ENCODE data around the gene MS4A14. TPM values are rescaled to one million over a fixed set of nuclear protein-coding genes. Genes with fewer than 3 reads are reported as not detected.

Gene MS4A14
- total and polyA plus RNA-seq, 4 donors: 0.88 to 8.6 (median 2.9) TPM

- Histone ChIP-seq H3K9me3 (ENCODE audit: control insufficient read depth in 4 of 4, insufficient read depth in 3 of 4, low read length in 3 of 4) (no peaks in the 10 kb centered on the region), H3K9ac (ENCODE audit: insufficient read depth in 1 of 2, low read length in 2 of 2) (no peak overlapping the region), H3K27me3 (ENCODE audit: control insufficient read depth in 3 of 3, insufficient read depth in 3 of 3, low read length in 2 of 3) (no peaks in the 10 kb centered on the region), H3K4me1 (ENCODE audit: control insufficient read depth in 5 of 5, insufficient read depth in 5 of 5, low read length in 5 of 5) (no peaks in the 10 kb centered on the region), H3K27ac (ENCODE audit: low read depth in 1 of 2, low read length in 1 of 2) (peak overlapping the region in 1 of 2 donors; percentile 24), H3K36me3 (ENCODE audit: control insufficient read depth in 4 of 4, insufficient read depth in 4 of 4, low read length in 4 of 4) (no peaks in the 10 kb centered on the region), H3K4me3 (no peak overlapping the region)
- 8 to 9% methylated on average over 1 of the region's 1 CpG for WGBS, 2 donors
- ATAC-seq (ENCODE audit: insufficient read depth, low FRiP score) (no peak), DNase-seq (no peak)
- no peak for TF ChIP-seq CTCF (IDR thresholded peaks at IDR 0.05; ENCODE audit: control extremely low read depth, extremely low read depth)
These were observed 540 bp downstream of the MS4A14 start for GRCh38 chr11:60396799-60397198.

GRCh38 chr11:60420015-60420414 lies 23.8 kb downstream of the MS4A14 start:
- Histone ChIP-seq H3K27me3 (ENCODE audit: control insufficient read depth in 3 of 3, insufficient read depth in 3 of 3, low read length in 2 of 3) (no peaks in the 10 kb centered on the region), H3K27ac (ENCODE audit: low read depth in 1 of 2, low read length in 1 of 2) (no peak overlapping the region), H3K4me3 (no peak overlapping the region), H3K36me3 (ENCODE audit: control insufficient read depth in 4 of 4, insufficient read depth in 4 of 4, low read length in 4 of 4) (no peaks in the 10 kb centered on the region), H3K9ac (ENCODE audit: insufficient read depth in 1 of 2, low read length in 2 of 2) (no peak overlapping the region), H3K9me3 (ENCODE audit: control insufficient read depth in 4 of 4, insufficient read depth in 3 of 4, low read length in 3 of 4) (peaks cover 0 to 5% (median under 1%) of the 10 kb centered on the region in 4 donors), H3K4me1 (ENCODE audit: control insufficient read depth in 5 of 5, insufficient read depth in 5 of 5, low read length in 5 of 5) (no peaks in the 10 kb centered on the region)
- DNase-seq (no peak), ATAC-seq (ENCODE audit: insufficient read depth, low FRiP score) (no peak)
- no peak for TF ChIP-seq CTCF (IDR thresholded peaks at IDR 0.05; ENCODE audit: control extremely low read depth, extremely low read depth)
- 20 to 41% methylated on average over 2 of the region's 2 CpGs for WGBS, 2 donors

- H3K4me1 ChIP-seq (ENCODE audit: control insufficient read depth in 5 of 5, insufficient read depth in 5 of 5, low read length in 5 of 5): no peaks in the 10 kb centered on the region
- WGBS, 2 donors: 50 to 92% methylated on average over 1 of the region's 1 CpG
- H3K9me3 ChIP-seq (ENCODE audit: control insufficient read depth in 4 of 4, insufficient read depth in 3 of 4, low read length in 3 of 4): peaks cover 0 to 5% (median under 1%) of the 10 kb centered on the region in 4 donors
- H3K36me3 ChIP-seq (ENCODE audit: control insufficient read depth in 4 of 4, insufficient read depth in 4 of 4, low read length in 4 of 4): no peaks in the 10 kb centered on the region
- no peak for ATAC-seq (ENCODE audit: insufficient read depth, low FRiP score)
- DNase-seq: no peak
- H3K27ac ChIP-seq (ENCODE audit: low read depth in 1 of 2, low read length in 1 of 2): no peak overlapping the region
- H3K4me3 ChIP-seq: no peak overlapping the region
- no peak for TF ChIP-seq CTCF (IDR thresholded peaks at IDR 0.05; ENCODE audit: control extremely low read depth, extremely low read depth)
- no peaks in the 10 kb centered on the region for H3K27me3 ChIP-seq (ENCODE audit: control insufficient read depth in 3 of 3, insufficient read depth in 3 of 3, low read length in 2 of 3)
- H3K9ac ChIP-seq (ENCODE audit: insufficient read depth in 1 of 2, low read length in 2 of 2): no peak overlapping the region
These were observed 26.4 kb downstream of the MS4A14 start for GRCh38 chr11:60422609-60423008.

GRCh38 chr11:60428517-60428916 lies 32.3 kb downstream of the MS4A14 start:
- no peak for DNase-seq
- Histone ChIP-seq H3K27ac (ENCODE audit: low read depth in 1 of 2, low read length in 1 of 2) (no peak overlapping the region), H3K9me3 (ENCODE audit: control insufficient read depth in 4 of 4, insufficient read depth in 3 of 4, low read length in 3 of 4) (no peaks in the 10 kb centered on the region), H3K4me1 (ENCODE audit: control insufficient read depth in 5 of 5, insufficient read depth in 5 of 5, low read length in 5 of 5) (no peaks in the 10 kb centered on the region), H3K9ac (ENCODE audit: insufficient read depth in 1 of 2, low read length in 2 of 2) (no peak overlapping the region), H3K36me3 (ENCODE audit: control insufficient read depth in 4 of 4, insufficient read depth in 4 of 4, low read length in 4 of 4) (no peaks in the 10 kb centered on the region), H3K27me3 (ENCODE audit: control insufficient read depth in 3 of 3, insufficient read depth in 3 of 3, low read length in 2 of 3) (no peaks in the 10 kb centered on the region), H3K4me3 (no peak overlapping the region)
- no peak for ATAC-seq (ENCODE audit: insufficient read depth, low FRiP score)
- 55 to 70% methylated on average over 2 of the region's 2 CpGs for WGBS, 2 donors
- TF ChIP-seq CTCF (IDR thresholded peaks at IDR 0.05; ENCODE audit: control extremely low read depth, extremely low read depth): no peak

Data from lung (tissue), 12 donors.